Esophagus muscularis mucosa (tissue), 4 donors: ENCODE results near the gene SPATA9. TPM values are rescaled to one million over a fixed set of nuclear protein-coding genes. Genes with fewer than 3 reads are reported as not detected.

Source experiments
- DNase-seq: peaks from one replicate; pipeline ENCODE4 v3.0.0-alpha.2; 2017; ENCODE audit errors: extremely low spot score
- H3K27ac ChIP-seq, 4 donors: fragments of 200-600 bp; sonication (generic); replicated peaks in 1 of 4; 1 replicate in 3 of 4; 2 replicates in 1 of 4; pipeline ENCODE4 v1.5.1; 2016 to 2019; ENCODE audit warnings: mild to moderate bottlenecking in 1 of 4
- H3K27me3 ChIP-seq, 4 donors: fragments of 200-600 bp; sonication (generic); one replicate each; pipeline versions ENCODE4 v1.5.1 to v1.6.0; 2016 to 2019
- H3K36me3 ChIP-seq, 4 donors: fragments of 200-600 bp; sonication (generic); one replicate each; pipeline ENCODE4 v1.5.1; 2016 to 2019
- H3K4me1 ChIP-seq, 4 donors: fragments of 200-600 bp; sonication (generic); one replicate each; pipeline ENCODE4 v1.5.1; 2016 to 2019
- H3K4me3 ChIP-seq, 4 donors: fragments of 200-600 bp; sonication (generic); 1 replicate in 2 of 4; 2 replicates in 2 of 4; pipeline ENCODE4 v1.5.1; 2016 to 2019; ENCODE audit warnings: mild to moderate bottlenecking in 4 of 4, moderate library complexity in 1 of 4
- H3K9me3 ChIP-seq, 4 donors: fragments of 200-600 bp; sonication (generic); 1 replicate in 3 of 4; 2 replicates in 1 of 4; pipeline ENCODE4 v1.5.1; 2016 to 2019
- EP300 ChIP-seq: sonication (generic); formaldehyde crosslinking; IDR thresholded peaks from one replicate; pipeline ENCODE4 v1.6.1; 2017; ENCODE audit warnings: antibody characterized with exemption
- POLR2A ChIP-seq: fragments of 450-650 bp; IDR thresholded peaks from one replicate; pipeline ENCODE4 v1.6.1; 2017; ENCODE audit warnings: antibody characterized with exemption, moderate library complexity, mild to moderate bottlenecking, low read depth
- POLR2AphosphoS5 ChIP-seq, 2 donors: sonication (generic); formaldehyde crosslinking; IDR thresholded peaks; one replicate each; pipeline ENCODE4 v1.6.1; 2017; ENCODE audit warnings: antibody characterized with exemption in 2 of 2
- WGBS: methylation state at CpG from one replicate; pipeline ENCODE4 v1.1.5; 2018; 5-methylcytosine and 5-hydroxymethylcytosine counted together
- intact Hi-C: fragments of 100-400 bp; cut with DNase I; formaldehyde crosslinking; loops from one replicate; pipeline ENCODE4 v1.15.1; 2023
- total RNA-seq, 4 donors: library from RNA; depleted of rRNA; stranded (reverse); fragments of >200 nt; gene quantifications; one replicate each; pipeline versions ENCODE4 v1.1.0 to v1.2.1, GENCODE V29; 2016
- TF ChIP-seq, protein P1 (sequence below), 3 experiments: fragments of 200-600 bp in 2 of 3; fragments of 450-650 bp in 1 of 3; sonication (generic) in 2 of 3; IDR thresholded peaks; one replicate each; pipeline ENCODE4 v1.5.1; 2017 to 2019; ENCODE audit warnings: antibody characterized with exemption in 3 of 3, mild to moderate bottlenecking in 2 of 3, moderate library complexity in 1 of 3

The SPATA9 gene
- total RNA-seq, 4 donors from 2014 or later = not detected

GRCh38 chr5:95725937-95726810 is 43.4 kb upstream of the SPATA9 start:
- Histone ChIP-seq H3K36me3 (no peaks in the 10 kb centered on the region), H3K27ac (peak overlapping the region; percentile 14 to 48 (median 36)), H3K4me1 (peaks cover 20 to 67% (median 48%) of the 10 kb centered on the region in 4 donors), H3K4me3 (no peak overlapping the region), H3K27me3 (no peaks in the 10 kb centered on the region), H3K9me3 (no peaks in the 10 kb centered on the region)
- intact Hi-C loops = no loop called here
- WGBS = 63% methylated on average over 4 of the region's 4 CpGs
- no peak for DNase-seq
- no peak for TF ChIP-seq POLR2A
- TF ChIP-seq, protein P1, sequence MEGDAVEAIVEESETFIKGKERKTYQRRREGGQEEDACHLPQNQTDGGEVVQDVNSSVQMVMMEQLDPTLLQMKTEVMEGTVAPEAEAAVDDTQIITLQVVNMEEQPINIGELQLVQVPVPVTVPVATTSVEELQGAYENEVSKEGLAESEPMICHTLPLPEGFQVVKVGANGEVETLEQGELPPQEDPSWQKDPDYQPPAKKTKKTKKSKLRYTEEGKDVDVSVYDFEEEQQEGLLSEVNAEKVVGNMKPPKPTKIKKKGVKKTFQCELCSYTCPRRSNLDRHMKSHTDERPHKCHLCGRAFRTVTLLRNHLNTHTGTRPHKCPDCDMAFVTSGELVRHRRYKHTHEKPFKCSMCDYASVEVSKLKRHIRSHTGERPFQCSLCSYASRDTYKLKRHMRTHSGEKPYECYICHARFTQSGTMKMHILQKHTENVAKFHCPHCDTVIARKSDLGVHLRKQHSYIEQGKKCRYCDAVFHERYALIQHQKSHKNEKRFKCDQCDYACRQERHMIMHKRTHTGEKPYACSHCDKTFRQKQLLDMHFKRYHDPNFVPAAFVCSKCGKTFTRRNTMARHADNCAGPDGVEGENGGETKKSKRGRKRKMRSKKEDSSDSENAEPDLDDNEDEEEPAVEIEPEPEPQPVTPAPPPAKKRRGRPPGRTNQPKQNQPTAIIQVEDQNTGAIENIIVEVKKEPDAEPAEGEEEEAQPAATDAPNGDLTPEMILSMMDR (IDR thresholded peaks at IDR 0.05) = no peak

GRCh38 chr5:95725071-95725820 is 42.5 kb upstream of the SPATA9 start:
- H3K9me3 ChIP-seq = no peaks in the 10 kb centered on the region
- H3K27me3 ChIP-seq = no peaks in the 10 kb centered on the region
- H3K4me3 ChIP-seq = no peak overlapping the region
- H3K36me3 ChIP-seq = no peaks in the 10 kb centered on the region
- WGBS = 69% methylated on average over 5 of the region's 5 CpGs
- H3K4me1 ChIP-seq = peaks cover 26 to 70% (median 53%) of the 10 kb centered on the region in 4 donors
- intact Hi-C loops = no loop called here
- TF ChIP-seq, protein P1 (IDR thresholded peaks at IDR 0.05) = no peak
- no peak for TF ChIP-seq EP300
- TF ChIP-seq POLR2A = no peak
- TF ChIP-seq POLR2AphosphoS5 (IDR thresholded peaks at IDR 0.05) = no peak
- H3K27ac ChIP-seq = no peak overlapping the region
- DNase-seq = no peak

GRCh38 chr5:95723632-95724369 is 41.0 kb upstream of the SPATA9 start:
- Histone ChIP-seq H3K4me3 (no peak overlapping the region), H3K27ac (no peak overlapping the region), H3K9me3 (no peaks in the 10 kb centered on the region), H3K4me1 (peaks cover 20 to 64% (median 53%) of the 10 kb centered on the region in 4 donors), H3K27me3 (no peaks in the 10 kb centered on the region), H3K36me3 (no peaks in the 10 kb centered on the region)
- TF ChIP-seq POLR2A = no peak
- TF ChIP-seq POLR2AphosphoS5 (IDR thresholded peaks at IDR 0.05) = no peak
- TF ChIP-seq EP300 = no peak
- TF ChIP-seq, protein P1 (IDR thresholded peaks at IDR 0.05) = no peak
- intact Hi-C loops = no loop called here
- no peak for DNase-seq
- WGBS = 68% methylated on average over 5 of the region's 5 CpGs

- Histone ChIP-seq H3K9me3 (no peaks in the 10 kb centered on the region), H3K4me1 (peaks cover 8 to 44% (median 37%) of the 10 kb centered on the region in 4 donors), H3K4me3 (no peak overlapping the region), H3K27me3 (no peaks in the 10 kb centered on the region), H3K27ac (peak overlapping the region in 2 of 4 donors; percentile 58 to 63), H3K36me3 (no peaks in the 10 kb centered on the region)
- no peak for TF ChIP-seq EP300
- no peak for TF ChIP-seq POLR2A
- TF ChIP-seq, protein P1 (IDR thresholded peaks at IDR 0.05) = no peak
- no peak for TF ChIP-seq POLR2AphosphoS5 (IDR thresholded peaks at IDR 0.05)
- 41% methylated on average over 1 of the region's 1 CpG for WGBS
- no peak for DNase-seq
- intact Hi-C loops = no loop called here
These were observed 38.9 kb upstream of the SPATA9 start for GRCh38 chr5:95721582-95722295.
